ENCODE results near the gene SUSD5. TPM values are rescaled to one million over a fixed set of nuclear protein-coding genes. Genes with fewer than 3 reads are reported as not detected.
"Not testable (repeated sequence)": the region's sequence is repeated elsewhere in the genome, so short reads cannot be mapped to it uniquely, and the experiment has no call there.

SUSD5 gene
- total and polyA plus RNA-seq, 7 experiments from 2014 or later: 0.25 TPM; not detected in 6

GRCh38 chr3:33201195-33201594 lies 17.4 kb downstream of the SUSD5 start:
- CTCF ChIA-PET: no interaction called here
- intact Hi-C loops (cut with micrococcal nuclease): no loop called here

GRCh38 chr3:33196538-33196937 lies 22.1 kb downstream of the SUSD5 start:
- no peak overlapping the region for H3K4me3 ChIP-seq (ENCODE audit: low read length)
- no peak for ATAC-seq
- no peaks in the 10 kb centered on the region for H3K36me3 Mint-ChIP-seq
- no peak overlapping the region for H3K4me3 Mint-ChIP-seq
- peaks cover 0 to 5% (median under 1%) of the 10 kb centered on the region in 5 donors for H3K27me3 Mint-ChIP-seq
- H3K4me1 ChIP-seq (ENCODE audit: control insufficient read depth in 2 of 2, insufficient read depth in 2 of 2, low read length in 2 of 2): no peaks in the 10 kb centered on the region
- no peaks in the 10 kb centered on the region for H3K4me1 Mint-ChIP-seq
- no peak for DNase-seq
- no peak overlapping the region for H3K27ac Mint-ChIP-seq
- intact Hi-C loops (cut with micrococcal nuclease): no loop called here
- ChIA-PET CTCF (no interaction called here), POLR2A (no interaction called here)
- no peaks in the 10 kb centered on the region for H3K36me3 ChIP-seq (ENCODE audit: control insufficient read depth in 2 of 3, insufficient read depth in 3 of 3, low read length in 3 of 3)
- no peak overlapping the region for H3K27ac ChIP-seq (ENCODE audit: low read depth, low read length)
- no peaks in the 10 kb centered on the region for H3K9me3 Mint-ChIP-seq
- no peaks in the 10 kb centered on the region for H3K27me3 ChIP-seq (ENCODE audit: control insufficient read depth in 2 of 2, insufficient read depth in 2 of 2, low read length in 2 of 2)
- H3K9me3 ChIP-seq (ENCODE audit: control insufficient read depth in 2 of 3, low read length in 3 of 3): no peaks in the 10 kb centered on the region

More at GRCh38 chr3:33201195-33201594, 17.4 kb downstream of the SUSD5 start:
- H3K4me1 Mint-ChIP-seq: no peaks in the 10 kb centered on the region
- DNase-seq (no peak), ATAC-seq (no peak)
- no peaks in the 10 kb centered on the region for H3K9me3 ChIP-seq (ENCODE audit: control insufficient read depth in 2 of 3, low read length in 3 of 3)
- peaks cover 0 to 2% (median 0%) of the 10 kb centered on the region in 11 donors for H3K9me3 Mint-ChIP-seq
- H3K27me3 ChIP-seq (ENCODE audit: control insufficient read depth in 2 of 2, insufficient read depth in 2 of 2, low read length in 2 of 2): no peaks in the 10 kb centered on the region
- H3K4me1 ChIP-seq (ENCODE audit: control insufficient read depth in 2 of 2, insufficient read depth in 2 of 2, low read length in 2 of 2): no peaks in the 10 kb centered on the region
- POLR2A ChIA-PET: no interaction called here
- H3K27ac ChIP-seq (ENCODE audit: low read depth, low read length): no peak overlapping the region
- H3K27ac Mint-ChIP-seq: no peak overlapping the region
- H3K36me3 ChIP-seq (ENCODE audit: control insufficient read depth in 2 of 3, insufficient read depth in 3 of 3, low read length in 3 of 3): no peaks in the 10 kb centered on the region
- no peak overlapping the region for H3K4me3 Mint-ChIP-seq
- no peaks in the 10 kb centered on the region for H3K36me3 Mint-ChIP-seq
- H3K4me3 ChIP-seq (ENCODE audit: low read length): no peak overlapping the region
- H3K27me3 Mint-ChIP-seq: peaks cover 0 to 9% (median 5%) of the 10 kb centered on the region in 5 donors

- Histone ChIP-seq H3K27ac (ENCODE audit: low read depth, low read length) (no peak overlapping the region), H3K9me3 (ENCODE audit: control insufficient read depth in 2 of 3, low read length in 3 of 3) (no peaks in the 10 kb centered on the region), H3K4me3 (ENCODE audit: low read length) (no peak overlapping the region), H3K4me1 (ENCODE audit: control insufficient read depth in 2 of 2, insufficient read depth in 2 of 2, low read length in 2 of 2) (no peaks in the 10 kb centered on the region), H3K36me3 (ENCODE audit: control insufficient read depth in 2 of 3, insufficient read depth in 3 of 3, low read length in 3 of 3) (no peaks in the 10 kb centered on the region), H3K27me3 (ENCODE audit: control insufficient read depth in 2 of 2, insufficient read depth in 2 of 2, low read length in 2 of 2) (no peaks in the 10 kb centered on the region)
- DNase-seq (no peak), ATAC-seq (no peak)
- intact Hi-C loops (cut with micrococcal nuclease): no loop called here
- Mint-ChIP-seq H3K36me3 (no peaks in the 10 kb centered on the region), H3K27me3 (peaks cover 0 to 5% (median 1%) of the 10 kb centered on the region in 5 donors), H3K4me1 (no peaks in the 10 kb centered on the region), H3K9me3 (no peaks in the 10 kb centered on the region), H3K4me3 (no peak overlapping the region), H3K27ac (no peak overlapping the region)
- ChIA-PET CTCF (no interaction called here), POLR2A (no interaction called here)
Observed at GRCh38 chr3:33194303-33194702, 24.3 kb downstream of the SUSD5 start.

- no peak overlapping the region for H3K4me3 ChIP-seq (ENCODE audit: low read length)
- POLR2A ChIA-PET: no interaction called here
- CTCF ChIA-PET: no interaction called here
- peaks cover 0 to 3% (median 0%) of the 10 kb centered on the region in 5 donors for H3K36me3 Mint-ChIP-seq
- H3K36me3 ChIP-seq (ENCODE audit: control insufficient read depth in 2 of 3, insufficient read depth in 3 of 3, low read length in 3 of 3): no peaks in the 10 kb centered on the region
- H3K9me3 ChIP-seq (ENCODE audit: control insufficient read depth in 2 of 3, low read length in 3 of 3): no peaks in the 10 kb centered on the region
- H3K9me3 Mint-ChIP-seq: peaks cover 0 to 20% (median 7%) of the 10 kb centered on the region in 11 donors
- H3K27ac Mint-ChIP-seq: no peak overlapping the region
- intact Hi-C loops (cut with micrococcal nuclease): no loop called here
- H3K4me3 Mint-ChIP-seq: no peak overlapping the region
- no peak for ATAC-seq
- H3K4me1 ChIP-seq (ENCODE audit: control insufficient read depth in 2 of 2, insufficient read depth in 2 of 2, low read length in 2 of 2): no peaks in the 10 kb centered on the region
- DNase-seq: no peak
- H3K27ac ChIP-seq (ENCODE audit: low read depth, low read length): no peak overlapping the region
- H3K27me3 ChIP-seq (ENCODE audit: control insufficient read depth in 2 of 2, insufficient read depth in 2 of 2, low read length in 2 of 2): no peaks in the 10 kb centered on the region
- no peaks in the 10 kb centered on the region for H3K4me1 Mint-ChIP-seq
- H3K27me3 Mint-ChIP-seq: peaks cover 10 to 26% (median 16%) of the 10 kb centered on the region in 5 donors
Observed at GRCh38 chr3:33187368-33187634, 31.3 kb downstream of the SUSD5 start.

GRCh38 chr3:33186524-33187367 lies 31.9 kb downstream of the SUSD5 start:
- peaks cover 0 to 26% (median 8%) of the 10 kb centered on the region in 11 donors for H3K9me3 Mint-ChIP-seq
- no peak overlapping the region for H3K4me3 ChIP-seq (ENCODE audit: low read length)
- H3K27me3 ChIP-seq (ENCODE audit: control insufficient read depth in 2 of 2, insufficient read depth in 2 of 2, low read length in 2 of 2): no peaks in the 10 kb centered on the region
- POLR2A ChIA-PET: no interaction called here
- H3K4me3 Mint-ChIP-seq: no peak overlapping the region
- no peak overlapping the region for H3K27ac Mint-ChIP-seq
- no peaks in the 10 kb centered on the region for H3K36me3 ChIP-seq (ENCODE audit: control insufficient read depth in 2 of 3, insufficient read depth in 3 of 3, low read length in 3 of 3)
- intact Hi-C loops (cut with micrococcal nuclease): no loop called here
- CTCF ChIA-PET: no interaction called here
- H3K4me1 Mint-ChIP-seq: no peaks in the 10 kb centered on the region
- H3K27me3 Mint-ChIP-seq: peaks cover 10 to 31% (median 16%) of the 10 kb centered on the region in 5 donors
- H3K36me3 Mint-ChIP-seq: peaks cover 0 to 3% (median 0%) of the 10 kb centered on the region in 5 donors
- H3K4me1 ChIP-seq (ENCODE audit: control insufficient read depth in 2 of 2, insufficient read depth in 2 of 2, low read length in 2 of 2): no peaks in the 10 kb centered on the region
- H3K9me3 ChIP-seq (ENCODE audit: control insufficient read depth in 2 of 3, low read length in 3 of 3): no peaks in the 10 kb centered on the region
- H3K27ac ChIP-seq (ENCODE audit: low read depth, low read length): no peak overlapping the region
- no peak for ATAC-seq
- no peak for DNase-seq

DNA sequence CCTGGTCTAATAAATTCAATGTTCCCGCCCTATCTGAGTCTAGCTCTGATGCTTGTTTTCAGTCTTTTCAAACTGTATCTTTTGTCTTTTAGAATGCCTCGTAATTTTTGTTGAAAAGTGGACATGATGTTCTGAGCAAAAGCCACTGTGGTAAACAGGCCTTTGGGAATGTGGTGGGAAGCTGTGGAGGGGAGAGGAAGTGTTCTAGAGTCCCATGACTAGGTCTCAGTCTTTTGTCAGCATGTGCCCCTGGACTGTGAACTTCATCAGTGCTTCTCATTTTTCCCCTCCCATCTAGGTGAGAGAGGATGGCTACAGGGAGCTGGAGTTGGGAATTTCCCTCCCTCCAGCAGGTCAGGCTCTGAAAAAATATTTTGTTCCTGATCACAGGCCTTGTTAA lies 33.7 kb downstream of the SUSD5 start:
- peaks cover 0 to 31% (median 9%) of the 10 kb centered on the region in 11 donors for H3K9me3 Mint-ChIP-seq
- no peak overlapping the region for H3K4me3 ChIP-seq (ENCODE audit: low read length)
- H3K27me3 ChIP-seq (ENCODE audit: control insufficient read depth in 2 of 2, insufficient read depth in 2 of 2, low read length in 2 of 2): no peaks in the 10 kb centered on the region
- ChIA-PET POLR2A (no interaction called here), CTCF (no interaction called here)
- peaks cover 0 to 3% (median 0%) of the 10 kb centered on the region in 5 donors for H3K36me3 Mint-ChIP-seq
- H3K4me1 Mint-ChIP-seq: no peaks in the 10 kb centered on the region
- H3K27ac Mint-ChIP-seq: no peak overlapping the region
- no peaks in the 10 kb centered on the region for H3K4me1 ChIP-seq (ENCODE audit: control insufficient read depth in 2 of 2, insufficient read depth in 2 of 2, low read length in 2 of 2)
- DNase-seq (no peak), ATAC-seq (no peak)
- H3K27ac ChIP-seq (ENCODE audit: low read depth, low read length): no peak overlapping the region
- no peak overlapping the region for H3K4me3 Mint-ChIP-seq
- H3K27me3 Mint-ChIP-seq: peaks cover 11 to 34% (median 16%) of the 10 kb centered on the region in 5 donors
- intact Hi-C loops (cut with micrococcal nuclease): no loop called here
- peaks cover 0 to under 1% (median 0%) of the 10 kb centered on the region in 3 experiments for H3K9me3 ChIP-seq (ENCODE audit: control insufficient read depth in 2 of 3, low read length in 3 of 3)
- H3K36me3 ChIP-seq (ENCODE audit: control insufficient read depth in 2 of 3, insufficient read depth in 3 of 3, low read length in 3 of 3): no peaks in the 10 kb centered on the region

DNA sequence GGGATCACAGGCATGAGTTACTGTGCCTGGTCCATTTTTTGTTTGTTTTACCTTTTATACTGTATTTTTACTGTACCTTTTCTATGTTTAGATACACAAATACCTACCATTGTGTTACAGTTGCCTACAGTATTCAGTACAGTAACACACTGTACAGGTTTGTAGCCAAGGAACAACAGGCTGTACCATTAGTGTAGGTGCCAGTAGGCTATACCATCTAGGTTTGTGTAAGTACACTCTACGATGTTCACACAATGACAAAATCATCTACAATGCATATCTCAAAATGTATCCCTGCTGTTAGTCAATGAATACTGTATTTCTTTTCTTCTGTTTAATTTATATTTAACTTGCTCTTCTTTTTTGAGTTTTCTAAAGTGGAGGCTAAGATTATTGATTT lies 37.0 kb downstream of the SUSD5 start:
- H3K36me3 Mint-ChIP-seq; H3K4me1 Mint-ChIP-seq; H3K9me3 ChIP-seq (ENCODE audit: control insufficient read depth in 2 of 3, low read length in 3 of 3); H3K4me1 ChIP-seq (ENCODE audit: control insufficient read depth in 2 of 2, insufficient read depth in 2 of 2, low read length in 2 of 2); H3K36me3 ChIP-seq (ENCODE audit: control insufficient read depth in 2 of 3, insufficient read depth in 3 of 3, low read length in 3 of 3); CTCF ChIA-PET; intact Hi-C loops (cut with micrococcal nuclease); H3K4me3 Mint-ChIP-seq; H3K4me3 ChIP-seq (ENCODE audit: low read length); H3K27ac ChIP-seq (ENCODE audit: low read depth, low read length); POLR2A ChIA-PET; H3K27ac Mint-ChIP-seq; DNase-seq; ATAC-seq; H3K27me3 ChIP-seq (ENCODE audit: control insufficient read depth in 2 of 2, insufficient read depth in 2 of 2, low read length in 2 of 2): not testable (repeated sequence)
- H3K27me3 Mint-ChIP-seq: peaks cover 4 to 29% (median 17%) of the 10 kb centered on the region in 5 donors
- peaks cover 2 to 43% (median 20%) of the 10 kb centered on the region in 11 donors for H3K9me3 Mint-ChIP-seq

Measured in naive thymus-derived CD4-positive, alpha-beta T cell (primary cell).